ENCODE measurements around the gene COX8C. TPM values are rescaled to one million over a fixed set of nuclear protein-coding genes. Genes with fewer than 3 reads are reported as not detected.
A peak's percentile ranks its signal among the peaks of the same experiment; 100 is the strongest.
"Not testable (repeated sequence)": the region's sequence is repeated elsewhere in the genome, so short reads cannot be mapped to it uniquely, and the experiment has no call there.

COX8C gene
- polyA plus RNA-seq, 1 donor = 0.89 TPM

- no peak for DNase-seq
These were observed 23.9 kb upstream of the COX8C start for GRCh38 chr14:93322929-93323599.

- no peak for DNase-seq
These were observed 23.3 kb upstream of the COX8C start for GRCh38 chr14:93323600-93324174.

- no peak for DNase-seq
These were observed 20.8 kb upstream of the COX8C start for GRCh38 chr14:93326196-93326595.

GRCh38 chr14:93328546-93328945 is 18.4 kb upstream of the COX8C start:
- DNase-seq = no peak

- no peak for DNase-seq
These were observed 16.9 kb upstream of the COX8C start for GRCh38 chr14:93329965-93330608.

GRCh38 chr14:93330609-93331000 is 16.4 kb upstream of the COX8C start:
- no peak for DNase-seq

- DNase-seq = no peak
These were observed 15.8 kb upstream of the COX8C start for GRCh38 chr14:93331002-93331727.

GRCh38 chr14:93331728-93332396 is 15.1 kb upstream of the COX8C start:
- no peak for DNase-seq

GRCh38 chr14:93332397-93332852 is 14.6 kb upstream of the COX8C start:
- DNase-seq = peak; percentile 35

GRCh38 chr14:93332853-93333630 is 13.9 kb upstream of the COX8C start, which contains the start of gene BTBD7:
TSS of gene BTBD7 (minus strand) at chr14:93333036. CDS start at chr14:93296051, 36,985 bp downstream.
- peak; percentile 98 for DNase-seq

GRCh38 chr14:93333631-93334103 is 13.3 kb upstream of the COX8C start:
- no peak for DNase-seq

- DNase-seq = no peak
These were observed 9.7 kb upstream of the COX8C start for GRCh38 chr14:93337143-93337753.

- DNase-seq = no peak
These were observed 9.1 kb upstream of the COX8C start for GRCh38 chr14:93337884-93338283.

GRCh38 chr14:93343266-93343665 is 3.7 kb upstream of the COX8C start:
- no peak for DNase-seq

GRCh38 chr14:93343797-93344196 is 3.2 kb upstream of the COX8C start:
- no peak for DNase-seq

- no peak for DNase-seq
These were observed 868 bp downstream of the COX8C start for GRCh38 chr14:93347850-93348249.

GRCh38 chr14:93348292-93348691 is 1.3 kb downstream of the COX8C start:
- no peak for DNase-seq

- not testable (repeated sequence) for DNase-seq
These were observed 7.9 kb downstream of the COX8C start for GRCh38 chr14:93354873-93355272.

GRCh38 chr14:93368996-93369712 is 22.2 kb downstream of the COX8C start:
- peak; percentile 1 for DNase-seq

GRCh38 chr14:93369713-93370266 is 22.8 kb downstream of the COX8C start:
- DNase-seq = no peak
